Activated CD4-positive, alpha-beta T cell treated with anti-CD3 and anti-CD28 coated beads for 1 hour (primary cell): ENCODE data around the gene THSD7B.

ENCODE experiments used
- DNase-seq: peaks from one replicate; pipeline ENCODE4 v3.0.0-alpha.2; 2020

The THSD7B gene

GRCh38 chr2:137721733-137722132 is 956.4 kb downstream of the THSD7B start:
- no peak for DNase-seq

GRCh38 chr2:137724912-137725311 is 959.6 kb downstream of the THSD7B start:
- no peak for DNase-seq
